Measurements from ENCODE around the gene OBP2A. TPM values are rescaled to one million over a fixed set of nuclear protein-coding genes. Genes with fewer than 3 reads are reported as not detected.
"Not testable (repeated sequence)": the region's sequence is repeated elsewhere in the genome, so short reads cannot be mapped to it uniquely, and the experiment has no call there.

Gene OBP2A
- total and polyA plus RNA-seq, 2 of the 8 experiments (the other 6 are each of a cell fraction or from before 2014, with no cell fraction given), result not detected

- TF ChIP-seq RNF2 (IDR thresholded peaks at IDR 0.05; ENCODE audit: borderline replicate concordance, low read depth, low read length, missing control alignments, poor library complexity, severe bottlenecking), result no peak
- TF ChIP-seq CTCF (IDR thresholded peaks at IDR 0.05; ENCODE audit: control extremely low read depth in 1 of 3, insufficient read depth in 1 of 3, low read depth in 1 of 3, low read length in 3 of 3), result no peak
- no peak for TF ChIP-seq CBX8 (IDR thresholded peaks at IDR 0.05; ENCODE audit: borderline replicate concordance, low read depth, low read length)
- no peak for TF ChIP-seq SIX5 (IDR thresholded peaks at IDR 0.05; ENCODE audit: low read depth, low read length)
- TF ChIP-seq RFX5 (IDR thresholded peaks at IDR 0.05; ENCODE audit: borderline replicate concordance, low read depth, low read length), result no peak
Observed at GRCh38 chr9:135513351-135513846, 32.5 kb upstream of the OBP2A start (continued).

GRCh38 chr9:135513906-135514305 is 32.0 kb upstream of the OBP2A start:
- H3K14ac ChIP-seq (ENCODE audit: insufficient read length); FAIRE-seq; H2BK120ac ChIP-seq (replicated peaks; ENCODE audit: low read depth, low read length); H2AK5ac ChIP-seq (ENCODE audit: low read depth, low read length); H3K4ac ChIP-seq (replicated peaks; ENCODE audit: insufficient read length, low read depth, low read length); H2AFZ ChIP-seq (ENCODE audit: low read length); H2BK20ac ChIP-seq (ENCODE audit: low read length); H3K9ac ChIP-seq (replicated peaks in 1 of 4; ENCODE audit: extremely low read depth in 1 of 4, low read depth in 3 of 4, low read length in 3 of 4); DNase-seq (ENCODE audit: low read depth in 1 of 2, low spot score in 2 of 2); H2BK5ac ChIP-seq (ENCODE audit: low read depth, low read length); H3K36me3 ChIP-seq (ENCODE audit: control insufficient read depth in 2 of 4, insufficient read depth in 4 of 4, low read length in 3 of 4); H3K23ac ChIP-seq (ENCODE audit: insufficient read length); H3K79me2 ChIP-seq (ENCODE audit: control insufficient read depth in 1 of 2, insufficient read depth in 2 of 2, low read length in 2 of 2); H3K27me3 ChIP-seq (replicated peaks in 1 of 4; ENCODE audit: control insufficient read depth in 3 of 4, extremely low read depth in 1 of 4, insufficient read depth in 3 of 4, low read length in 3 of 4); POLR2A ChIA-PET (ENCODE audit: partially characterized antibody); H3K4me2 ChIP-seq (ENCODE audit: insufficient read depth in 1 of 2, low read depth in 2 of 2, low read length in 2 of 2); H3K4me3 ChIP-seq (ENCODE audit: extremely low read depth in 1 of 4, insufficient read depth in 2 of 4, low read depth in 3 of 4, low read length in 4 of 4); H4K91ac ChIP-seq (replicated peaks; ENCODE audit: insufficient read length, low read length); H4K8ac ChIP-seq (ENCODE audit: extremely low read depth, insufficient read depth, low read length); H4K20me1 ChIP-seq (replicated peaks in 1 of 2; ENCODE audit: control insufficient read depth in 1 of 2, insufficient read depth in 2 of 2, low read length in 2 of 2); H3K18ac ChIP-seq (ENCODE audit: extremely low read depth, low read length); H3K79me1 ChIP-seq (ENCODE audit: low read depth, low read length); H2BK15ac ChIP-seq (ENCODE audit: low read length); H3K9me3 ChIP-seq (ENCODE audit: insufficient read depth in 2 of 2, low read depth in 1 of 2, low read length in 1 of 2); H3K4me1 ChIP-seq (replicated peaks in 1 of 4; ENCODE audit: control insufficient read depth in 3 of 4, insufficient read depth in 4 of 4, low read length in 3 of 4); H4K5ac ChIP-seq (ENCODE audit: insufficient read length, low read depth, low read length); H3K27ac ChIP-seq (ENCODE audit: low read depth, low read length); H3K23me2 ChIP-seq (ENCODE audit: low read depth, low read length); H3K56ac ChIP-seq (replicated peaks; ENCODE audit: insufficient read length, low read depth, low read length): not testable (repeated sequence)
- H2BK12ac ChIP-seq (ENCODE audit: low read depth, low read length), result 0 out of 2 replicates have a peak overlapping the region, but pooled peaks have one; percentile 27
- CTCF ChIA-PET (ENCODE audit: partially characterized antibody), result interaction anchor here (1.4 kb wide), 1 partner anchor 10 kb away, joined by 4 read pairs; no protein-coding TSS in a partner anchor
- 87% methylated on average over 8 of the region's 9 CpGs; no CpG with 5 or more reads in 1 of the 2 experiments for WGBS, 2 experiments (ENCODE audit: extremely low coverage in 1 of 2, insufficient coverage in 1 of 2, insufficient read length in 1 of 2, insufficient replicate concordance in 2 of 2, low coverage in 1 of 2, low lambda C conversion rate in 2 of 2, missing lambda C conversion rate in 1 of 2)

Data from H1 (cell line).